Rectal smooth muscle tissue (tissue), 1 donor: ENCODE measurements around the gene KLK13.

Experiments used
- H3K27ac ChIP-seq: one replicate; pipeline ENCODE4 v1.7.0; 2013; ENCODE audit warnings: low read depth, low read length, inconsistent platforms
- H3K27me3 ChIP-seq: one replicate; pipeline ENCODE4 v1.7.0; 2013; ENCODE audit warnings: low read length; ENCODE audit not compliant: control insufficient read depth, insufficient read depth
- H3K36me3 ChIP-seq: one replicate; pipeline ENCODE4 v1.7.0; 2013; ENCODE audit warnings: low read length; ENCODE audit not compliant: control insufficient read depth, insufficient read depth
- H3K4me1 ChIP-seq: one replicate; pipeline ENCODE4 v1.7.0; 2013; ENCODE audit warnings: low read length; ENCODE audit not compliant: control insufficient read depth, insufficient read depth
- H3K4me3 ChIP-seq: one replicate; pipeline ENCODE4 v1.7.0; 2013; ENCODE audit warnings: low read length
- H3K9ac ChIP-seq: one replicate; pipeline ENCODE4 v1.7.0; 2013; ENCODE audit warnings: low read length

The KLK13 gene

GRCh38 chr19:51099047-51099382, 34.1 kb upstream of the KLK13 start:
- H3K36me3 ChIP-seq, result peaks cover 9% of the 10 kb centered on the region

GRCh38 chr19:51098365-51099046, 33.6 kb upstream of the KLK13 start:
- Histone ChIP-seq H3K27me3 (no peaks in the 10 kb centered on the region), H3K27ac (no peak overlapping the region), H3K4me1 (no peaks in the 10 kb centered on the region), H3K36me3 (peaks cover 5% of the 10 kb centered on the region), H3K4me3 (no peak overlapping the region), H3K9ac (no peak overlapping the region)

More at GRCh38 chr19:51099047-51099382, 34.1 kb upstream of the KLK13 start:
- Histone ChIP-seq H3K4me3 (peak overlapping the region; percentile 39), H3K27ac (no peak overlapping the region), H3K9ac (no peak overlapping the region), H3K4me1 (no peaks in the 10 kb centered on the region), H3K27me3 (no peaks in the 10 kb centered on the region)

- H3K4me1 ChIP-seq, result no peaks in the 10 kb centered on the region
- H3K9ac ChIP-seq, result no peak overlapping the region
- H3K27ac ChIP-seq, result no peak overlapping the region
- no peak overlapping the region for H3K4me3 ChIP-seq
- no peaks in the 10 kb centered on the region for H3K27me3 ChIP-seq
- peaks cover 5% of the 10 kb centered on the region for H3K36me3 ChIP-seq
These were observed 32.9 kb upstream of the KLK13 start for GRCh38 chr19:51097796-51098195.

DNA sequence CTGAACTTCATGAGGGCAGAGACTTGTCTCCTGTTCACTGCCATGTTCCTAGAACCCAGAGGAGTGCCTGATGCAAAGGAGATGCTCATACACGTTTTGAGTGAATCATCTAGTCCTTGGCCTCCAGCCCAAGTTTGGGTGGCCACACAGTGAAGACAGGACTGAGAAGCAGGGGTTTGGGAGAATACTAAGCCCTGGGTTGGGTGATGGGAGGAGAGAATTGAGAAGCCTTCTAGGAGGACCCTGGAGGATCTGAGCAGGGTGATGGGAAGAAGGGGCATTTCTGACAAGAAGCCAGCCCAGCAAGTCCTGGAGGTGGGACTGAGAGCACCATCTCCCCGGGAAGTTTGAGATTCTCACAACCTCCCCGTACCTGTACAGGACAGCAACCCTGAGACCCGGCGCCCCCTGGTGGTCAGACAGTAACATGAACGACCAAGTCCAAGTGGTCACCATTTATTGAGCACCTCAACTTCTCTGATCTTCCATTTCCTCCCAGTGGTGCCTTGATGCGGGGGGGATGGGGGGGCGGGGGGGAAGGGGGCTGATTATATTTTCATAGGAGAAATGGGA, 32.4 kb upstream of the KLK13 start:
- H3K9ac ChIP-seq, result no peak overlapping the region
- H3K4me1 ChIP-seq, result no peaks in the 10 kb centered on the region
- H3K27me3 ChIP-seq, result no peaks in the 10 kb centered on the region
- H3K4me3 ChIP-seq, result no peak overlapping the region
- peaks cover under 1% of the 10 kb centered on the region for H3K36me3 ChIP-seq
- H3K27ac ChIP-seq, result no peak overlapping the region

- Histone ChIP-seq H3K4me1 (no peaks in the 10 kb centered on the region), H3K9ac (no peak overlapping the region), H3K4me3 (no peak overlapping the region), H3K27me3 (no peaks in the 10 kb centered on the region), H3K36me3 (no peaks in the 10 kb centered on the region), H3K27ac (no peak overlapping the region)
These were observed 31.7 kb upstream of the KLK13 start for GRCh38 chr19:51096473-51097165.

DNA sequence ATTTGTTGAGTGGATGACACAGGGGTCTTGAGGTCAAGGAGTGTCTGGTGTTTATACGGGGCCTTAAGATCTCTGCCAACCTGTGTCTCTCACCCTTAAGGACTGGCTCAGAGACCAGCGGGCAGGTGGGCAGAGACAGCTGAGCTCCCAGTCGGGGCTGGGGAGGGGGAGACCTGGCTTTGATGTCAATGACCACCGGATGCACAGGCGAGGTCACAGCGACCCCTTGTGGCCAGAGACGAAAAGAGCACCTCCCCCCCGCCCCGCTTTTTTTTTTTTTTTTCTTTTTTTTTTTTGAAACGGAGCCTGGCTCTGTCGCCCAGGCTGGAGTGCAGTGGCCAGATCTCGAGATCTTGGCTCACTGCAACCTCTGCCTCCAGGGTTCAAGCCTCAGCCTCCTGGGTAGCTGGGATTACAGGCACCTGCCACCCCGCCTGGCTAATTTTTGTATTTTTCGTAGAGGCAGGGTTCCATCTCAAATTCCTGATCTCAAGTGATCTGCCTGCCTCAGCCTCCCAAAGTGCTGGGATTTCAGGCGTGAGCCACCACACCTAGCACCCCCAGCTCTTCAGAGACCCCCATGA, 29.9 kb upstream of the KLK13 start:
- H3K27me3 ChIP-seq, result no peaks in the 10 kb centered on the region
- H3K27ac ChIP-seq, result no peak overlapping the region
- no peaks in the 10 kb centered on the region for H3K36me3 ChIP-seq
- H3K9ac ChIP-seq, result no peak overlapping the region
- no peaks in the 10 kb centered on the region for H3K4me1 ChIP-seq
- no peak overlapping the region for H3K4me3 ChIP-seq

DNA sequence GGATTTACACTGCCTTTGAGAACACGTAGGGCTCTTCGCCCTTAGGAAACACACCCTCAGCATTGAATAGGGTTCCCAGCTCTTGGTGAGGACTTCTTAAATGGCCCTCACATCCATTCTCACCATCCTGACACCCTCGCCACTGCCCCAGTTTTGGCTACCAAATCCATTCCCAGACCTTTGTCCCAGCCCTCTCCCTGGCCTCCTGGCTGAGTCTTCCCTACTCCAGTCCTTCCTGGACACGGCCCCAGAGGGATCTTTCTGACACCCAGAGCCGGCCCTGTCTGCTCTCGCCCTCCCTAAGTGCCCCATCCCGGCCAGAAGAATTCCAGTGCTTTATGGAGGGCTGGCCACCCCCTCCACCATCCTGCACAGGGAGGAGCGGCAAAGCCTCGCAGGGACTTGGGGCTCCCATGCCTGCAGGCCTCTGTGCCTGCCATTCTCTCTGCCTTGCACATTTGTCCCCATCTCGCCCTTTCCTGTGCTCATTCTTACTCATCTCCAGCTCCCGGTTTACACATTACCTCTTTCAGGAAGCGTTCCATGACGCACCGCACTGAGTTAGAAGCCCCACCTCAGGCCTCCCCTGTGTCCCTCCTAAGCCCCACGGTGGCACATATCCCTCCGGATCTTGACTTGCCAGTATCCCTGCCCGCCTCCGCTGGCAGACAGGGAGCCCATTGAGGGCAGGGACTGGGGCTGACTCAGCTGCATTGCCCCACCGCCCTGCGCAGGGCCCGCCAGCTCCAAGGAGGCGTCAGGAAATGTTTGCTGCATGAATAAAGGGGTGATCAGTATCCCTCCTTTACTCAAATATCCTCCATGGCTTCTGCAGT, 28.8 kb upstream of the KLK13 start:
- Histone ChIP-seq H3K9ac (no peak overlapping the region), H3K27ac (no peak overlapping the region), H3K4me1 (no peaks in the 10 kb centered on the region), H3K27me3 (no peaks in the 10 kb centered on the region), H3K4me3 (no peak overlapping the region), H3K36me3 (no peaks in the 10 kb centered on the region)

DNA sequence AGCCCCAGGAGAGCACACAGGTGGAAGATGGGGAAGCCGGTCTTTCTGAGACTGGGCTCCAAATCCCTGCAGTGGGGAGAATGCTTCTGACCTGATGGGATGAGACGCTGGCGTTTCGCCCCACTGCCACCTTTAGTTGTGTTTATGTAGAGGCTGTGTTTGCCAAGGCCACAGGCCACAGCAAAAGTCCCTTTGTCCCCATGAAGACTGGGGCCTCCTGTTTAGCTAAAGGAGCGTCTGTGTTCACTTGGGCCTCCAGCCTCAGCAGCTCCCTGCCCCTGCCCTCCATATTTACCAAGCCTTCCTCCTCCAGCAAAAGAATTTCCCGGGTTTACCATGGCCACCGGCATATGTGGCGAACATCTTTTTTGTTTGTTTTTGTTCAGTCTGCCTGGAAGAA, 28.2 kb upstream of the KLK13 start:
- Histone ChIP-seq H3K4me3 (no peak overlapping the region), H3K4me1 (no peaks in the 10 kb centered on the region), H3K36me3 (no peaks in the 10 kb centered on the region), H3K27ac (no peak overlapping the region), H3K9ac (no peak overlapping the region), H3K27me3 (no peaks in the 10 kb centered on the region)

DNA sequence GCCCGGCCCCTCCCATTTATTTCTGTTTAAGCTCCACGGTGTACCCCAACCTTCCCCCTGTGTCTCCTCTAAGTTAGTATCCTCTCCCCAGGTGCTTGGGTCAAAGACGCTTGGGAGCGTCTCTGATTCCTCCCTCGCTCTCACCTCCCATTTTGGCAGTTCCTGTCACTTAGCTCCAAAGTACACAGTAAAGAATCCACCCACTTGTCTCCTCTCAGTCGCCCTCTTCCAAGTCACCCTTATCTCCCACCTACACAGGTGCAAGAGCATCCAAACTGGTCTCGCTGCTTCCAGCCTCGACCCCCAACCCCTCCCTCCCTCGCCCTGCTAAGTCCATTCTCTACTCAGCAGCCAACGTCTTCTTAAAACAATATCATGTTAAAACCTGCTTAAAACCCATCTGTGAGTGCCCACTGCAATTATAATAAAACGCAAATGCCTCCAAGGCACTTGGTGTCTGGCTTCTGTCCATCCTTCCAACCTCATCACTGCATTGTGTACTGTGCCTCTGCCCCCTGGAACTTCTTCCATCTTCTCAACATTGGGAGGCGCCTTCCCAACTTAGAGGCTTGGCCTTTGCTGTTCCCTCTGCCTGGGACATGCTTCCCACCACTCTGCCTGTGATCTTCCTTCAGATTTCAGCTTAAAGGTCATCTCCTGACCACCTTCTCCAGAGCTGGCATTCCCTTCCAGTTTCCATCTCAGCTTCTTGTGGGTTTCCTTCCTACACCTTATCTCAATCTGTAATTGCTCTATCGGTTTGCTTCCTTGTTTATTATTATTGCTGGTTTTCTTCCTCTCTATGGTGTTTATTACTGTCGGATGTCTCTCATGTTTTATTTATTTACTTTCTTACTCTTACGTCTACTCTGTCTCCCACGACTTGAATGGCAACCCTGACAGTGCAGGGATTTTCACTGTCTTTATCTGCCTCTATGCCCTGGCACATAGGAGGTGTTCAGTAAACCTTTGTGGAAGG, 27.3 kb upstream of the KLK13 start:
- Histone ChIP-seq H3K27me3 (no peaks in the 10 kb centered on the region), H3K27ac (no peak overlapping the region), H3K4me3 (no peak overlapping the region), H3K36me3 (no peaks in the 10 kb centered on the region), H3K9ac (no peak overlapping the region), H3K4me1 (no peaks in the 10 kb centered on the region)

DNA sequence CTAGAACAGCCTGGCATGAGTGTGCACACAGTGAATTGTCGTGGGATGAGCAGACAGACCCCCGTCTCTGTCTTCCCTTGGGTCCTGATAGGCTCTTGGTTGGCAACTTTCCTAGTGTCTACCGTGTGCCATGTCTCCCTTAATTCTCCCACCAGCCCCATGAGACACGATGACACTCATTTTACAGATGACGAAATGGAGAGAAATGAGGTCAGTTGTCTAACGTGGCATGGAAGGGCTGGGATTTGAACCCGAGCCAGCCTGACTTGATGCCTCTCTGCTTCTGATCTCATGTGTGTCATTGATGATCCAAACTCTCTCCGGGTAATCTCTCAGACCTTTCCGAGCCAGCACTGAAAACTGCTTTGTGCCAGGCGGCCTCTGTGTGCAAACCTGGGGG, 26.2 kb upstream of the KLK13 start:
- H3K27ac ChIP-seq, result no peak overlapping the region
- no peak overlapping the region for H3K4me3 ChIP-seq
- H3K36me3 ChIP-seq, result no peaks in the 10 kb centered on the region
- H3K4me1 ChIP-seq, result no peaks in the 10 kb centered on the region
- H3K27me3 ChIP-seq, result no peaks in the 10 kb centered on the region
- no peak overlapping the region for H3K9ac ChIP-seq

DNA sequence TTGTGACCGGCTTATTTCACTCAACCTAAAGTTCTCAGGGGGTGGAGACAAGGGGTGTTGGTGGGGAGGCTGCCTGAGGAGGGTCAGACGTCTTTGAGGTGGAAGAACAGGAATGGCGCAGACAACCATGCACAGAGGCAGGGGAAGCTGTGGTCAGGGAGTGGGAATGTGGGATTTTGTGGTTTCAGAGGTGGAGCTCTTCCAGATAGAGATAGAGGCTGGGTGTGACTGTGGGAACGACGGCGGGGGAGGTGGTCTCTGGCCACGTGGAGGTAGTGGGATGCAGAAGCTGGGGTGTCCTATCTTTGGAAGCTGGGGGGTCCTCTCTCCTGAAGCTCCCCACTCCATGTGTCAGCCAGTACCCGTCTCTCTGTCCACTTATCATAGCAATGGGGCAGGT, 25.6 kb upstream of the KLK13 start:
- no peaks in the 10 kb centered on the region for H3K36me3 ChIP-seq
- H3K4me3 ChIP-seq, result no peak overlapping the region
- H3K4me1 ChIP-seq, result no peaks in the 10 kb centered on the region
- H3K27ac ChIP-seq, result no peak overlapping the region
- no peaks in the 10 kb centered on the region for H3K27me3 ChIP-seq
- H3K9ac ChIP-seq, result no peak overlapping the region
